Transverse colon (tissue), 4 donors: ENCODE results near the gene CENPL.
"Not testable (repeated sequence)": the region's sequence is repeated elsewhere in the genome, so short reads cannot be mapped to it uniquely, and the experiment has no call there.

Experiments used
- CTCF ChIP-seq, 5 experiments: fragments of 200-600 bp in 3 of 5; fragments of 450-650 bp in 2 of 5; sonication (generic) in 3 of 5; IDR thresholded peaks; 1 replicate in 2 of 5; 2 replicates in 3 of 5; pipeline ENCODE4 v1.5.1; 2016 to 2017; ENCODE audit warnings: antibody characterized with exemption in 5 of 5, inconsistent platforms in 3 of 5, mild to moderate bottlenecking in 2 of 5, moderate library complexity in 1 of 5
- POLR2AphosphoS5 ChIP-seq, 3 donors: sonication (generic); formaldehyde crosslinking; IDR thresholded peaks; one replicate each; pipeline ENCODE4 v1.6.1; 2016; ENCODE audit warnings: antibody characterized with exemption in 3 of 3

GRCh38 chr1:173770330-173770729 is 54.4 kb downstream of the CENPL start:
- TF ChIP-seq CTCF, POLR2AphosphoS5 (IDR thresholded peaks at IDR 0.05): not testable (repeated sequence)
